ENCODE measurements around the gene SLC6A6. TPM values are rescaled to one million over a fixed set of nuclear protein-coding genes. Genes with fewer than 3 reads are reported as not detected.

SLC6A6 gene
- total RNA-seq, 4 donors from 2014 or later, result 15.4 to 37.6 (median 20.9) TPM

DNA sequence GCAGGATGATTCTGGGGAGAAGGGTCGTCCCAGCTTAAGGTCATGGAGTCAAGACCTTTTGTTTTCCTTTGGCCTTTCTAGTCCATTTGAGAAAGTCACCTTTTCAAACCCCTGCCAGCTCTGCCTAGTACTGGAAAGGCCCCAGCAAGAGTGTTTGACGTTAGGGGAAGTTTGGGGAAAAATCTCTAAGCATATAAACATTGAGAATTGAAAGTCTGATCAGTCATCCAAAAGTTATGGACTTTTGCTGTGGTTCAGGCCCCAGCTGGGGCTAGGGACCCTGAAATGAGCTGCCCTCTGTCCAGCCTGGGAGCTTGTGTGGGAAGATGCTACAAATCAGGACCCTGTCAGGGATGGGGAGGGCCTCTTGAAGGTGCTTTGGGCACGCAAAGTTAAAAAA is 21.6 kb downstream of the SLC6A6 start:
- H3K9me3 ChIP-seq, result no peaks in the 10 kb centered on the region
- H3K36me3 ChIP-seq, result no peaks in the 10 kb centered on the region
- TF ChIP-seq POLR2AphosphoS5 (IDR thresholded peaks at IDR 0.05), result no peak
- no peak for TF ChIP-seq POLR2A (IDR thresholded peaks at IDR 0.05)
- no peak for TF ChIP-seq EP300 (IDR thresholded peaks at IDR 0.05)
- TF ChIP-seq, protein P1, sequence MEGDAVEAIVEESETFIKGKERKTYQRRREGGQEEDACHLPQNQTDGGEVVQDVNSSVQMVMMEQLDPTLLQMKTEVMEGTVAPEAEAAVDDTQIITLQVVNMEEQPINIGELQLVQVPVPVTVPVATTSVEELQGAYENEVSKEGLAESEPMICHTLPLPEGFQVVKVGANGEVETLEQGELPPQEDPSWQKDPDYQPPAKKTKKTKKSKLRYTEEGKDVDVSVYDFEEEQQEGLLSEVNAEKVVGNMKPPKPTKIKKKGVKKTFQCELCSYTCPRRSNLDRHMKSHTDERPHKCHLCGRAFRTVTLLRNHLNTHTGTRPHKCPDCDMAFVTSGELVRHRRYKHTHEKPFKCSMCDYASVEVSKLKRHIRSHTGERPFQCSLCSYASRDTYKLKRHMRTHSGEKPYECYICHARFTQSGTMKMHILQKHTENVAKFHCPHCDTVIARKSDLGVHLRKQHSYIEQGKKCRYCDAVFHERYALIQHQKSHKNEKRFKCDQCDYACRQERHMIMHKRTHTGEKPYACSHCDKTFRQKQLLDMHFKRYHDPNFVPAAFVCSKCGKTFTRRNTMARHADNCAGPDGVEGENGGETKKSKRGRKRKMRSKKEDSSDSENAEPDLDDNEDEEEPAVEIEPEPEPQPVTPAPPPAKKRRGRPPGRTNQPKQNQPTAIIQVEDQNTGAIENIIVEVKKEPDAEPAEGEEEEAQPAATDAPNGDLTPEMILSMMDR (IDR thresholded peaks at IDR 0.05), result no peak
- ATAC-seq, result no peak
- peaks cover 0 to 80% (median 5%) of the 10 kb centered on the region in 3 donors for H3K4me1 ChIP-seq
- H3K27ac ChIP-seq, result no peak overlapping the region
- no peaks in the 10 kb centered on the region for H3K27me3 ChIP-seq
- H3K4me3 ChIP-seq, result no peak overlapping the region
- 31 to 50% methylated on average over 1 to 3 of the region's 3 CpGs for WGBS, 2 donors (ENCODE audit: low coverage in 1 of 2)

DNA sequence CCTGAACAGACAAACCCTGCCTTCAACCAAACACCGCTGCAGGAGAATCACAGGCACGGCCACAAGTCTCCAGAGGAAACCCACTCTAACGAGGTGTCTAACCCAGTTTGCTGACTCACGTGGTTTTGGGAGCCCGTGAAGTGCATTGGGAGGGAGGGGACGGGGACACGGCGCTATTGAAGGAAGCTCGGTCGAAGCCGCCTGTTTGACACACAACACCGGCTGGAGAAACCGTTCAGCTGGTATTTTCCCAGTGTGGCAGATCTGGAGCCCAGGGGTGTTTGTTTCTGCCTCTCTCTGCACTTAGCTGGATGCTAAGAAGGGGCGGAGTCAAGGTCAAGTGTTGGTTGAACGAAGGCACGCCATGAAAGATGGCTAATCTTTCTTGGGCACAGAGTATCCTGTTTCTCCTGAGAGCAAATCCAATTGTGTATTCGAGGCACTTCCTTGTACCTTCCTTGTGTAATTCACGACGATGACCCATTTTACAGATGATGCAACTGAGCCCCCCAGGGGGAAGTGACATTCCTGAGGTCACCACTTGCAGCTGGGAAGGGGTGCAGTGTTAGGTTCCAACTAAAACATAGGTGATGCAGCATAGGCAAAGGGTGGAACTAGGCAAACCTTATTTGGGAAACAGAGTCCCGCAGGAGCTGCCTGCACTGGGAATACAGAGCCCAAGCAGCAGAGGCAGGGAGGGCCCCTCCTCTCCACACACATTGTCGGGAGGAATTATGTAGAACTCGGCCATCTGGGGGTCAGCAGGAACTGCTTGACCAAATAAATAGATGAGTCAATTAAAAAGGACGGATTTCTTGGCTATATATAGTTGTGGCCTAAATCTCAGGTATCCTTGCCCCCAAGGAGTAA is 22.5 kb downstream of the SLC6A6 start:
- peaks cover 0 to 80% (median 7%) of the 10 kb centered on the region in 3 donors for H3K4me1 ChIP-seq
- H3K36me3 ChIP-seq, result no peaks in the 10 kb centered on the region
- WGBS, 2 donors (ENCODE audit: low coverage in 1 of 2), result 60 to 84% methylated on average over 3 to 9 of the region's 23 CpGs
- TF ChIP-seq, protein P1 (IDR thresholded peaks at IDR 0.05), result no peak
- TF ChIP-seq POLR2AphosphoS5 (IDR thresholded peaks at IDR 0.05) (no peak), EP300 (IDR thresholded peaks at IDR 0.05) (no peak), POLR2A (IDR thresholded peaks at IDR 0.05) (no peak)
- H3K4me3 ChIP-seq, result no peak overlapping the region
- no peaks in the 10 kb centered on the region for H3K27me3 ChIP-seq
- no peak overlapping the region for H3K27ac ChIP-seq
- no peak for ATAC-seq
- H3K9me3 ChIP-seq, result no peaks in the 10 kb centered on the region

DNA sequence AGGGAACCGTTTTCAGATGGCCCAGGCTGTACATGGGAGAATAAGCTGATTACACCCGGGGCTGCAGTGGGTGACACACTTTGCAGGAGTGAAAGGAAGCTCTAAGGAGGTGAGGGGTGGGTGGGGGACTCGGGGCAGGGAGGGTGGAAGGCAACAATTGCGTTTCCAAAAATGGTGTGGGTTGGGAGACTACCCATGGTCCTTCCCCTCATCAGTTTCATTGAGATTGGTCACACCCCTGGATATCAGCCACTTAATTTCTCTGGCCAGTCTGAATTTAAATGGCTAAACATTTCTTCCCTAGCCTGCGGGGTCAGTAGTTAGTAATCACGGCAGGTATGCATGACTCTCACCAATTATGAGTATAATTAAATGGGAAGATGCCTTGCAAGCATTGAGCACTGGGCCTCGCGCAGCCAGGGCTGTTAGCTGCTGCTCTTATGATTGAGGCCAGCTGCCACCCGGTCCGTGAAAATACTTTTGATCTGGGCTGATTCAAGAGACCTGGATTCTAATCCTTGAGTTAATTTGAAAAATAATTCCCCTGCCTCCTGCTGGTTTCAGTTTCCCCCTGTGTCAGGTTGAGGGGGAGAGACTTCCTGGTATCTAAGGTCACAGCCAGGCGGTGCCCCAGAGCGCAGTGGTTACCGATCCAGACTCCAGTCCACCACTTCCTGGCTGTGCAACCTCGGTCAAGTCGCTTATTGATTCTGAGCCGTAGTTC is 23.3 kb downstream of the SLC6A6 start:
- Histone ChIP-seq H3K27ac (no peak overlapping the region), H3K9me3 (no peaks in the 10 kb centered on the region), H3K27me3 (no peaks in the 10 kb centered on the region), H3K36me3 (no peaks in the 10 kb centered on the region), H3K4me1 (peaks cover 0 to 80% (median 7%) of the 10 kb centered on the region in 3 donors), H3K4me3 (no peak overlapping the region)
- no peak for TF ChIP-seq EP300 (IDR thresholded peaks at IDR 0.05)
- TF ChIP-seq POLR2A (IDR thresholded peaks at IDR 0.05), result no peak
- no peak for TF ChIP-seq POLR2AphosphoS5 (IDR thresholded peaks at IDR 0.05)
- TF ChIP-seq, protein P1 (IDR thresholded peaks at IDR 0.05), result no peak
- ATAC-seq, result no peak
- 67 to 73% methylated on average over 3 to 6 of the region's 16 CpGs for WGBS, 2 donors (ENCODE audit: low coverage in 1 of 2)

DNA sequence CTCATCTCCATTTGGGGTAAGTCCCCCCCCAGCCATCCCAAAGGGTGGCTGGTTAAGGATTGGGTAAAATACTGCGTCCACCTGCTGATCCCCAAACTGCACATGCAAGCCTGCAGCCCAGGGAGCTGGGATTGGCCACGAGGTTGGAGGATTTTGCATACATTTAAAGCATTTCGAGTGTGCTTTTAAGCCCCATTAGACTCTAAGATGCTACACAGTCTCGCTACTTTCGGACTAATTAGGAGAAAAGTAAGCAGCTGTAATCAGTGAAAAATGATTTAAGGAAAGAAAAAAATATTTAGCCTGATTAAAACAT is 23.9 kb downstream of the SLC6A6 start:
- Histone ChIP-seq H3K4me1 (peaks cover 0 to 80% (median 7%) of the 10 kb centered on the region in 3 donors), H3K27me3 (no peaks in the 10 kb centered on the region), H3K36me3 (no peaks in the 10 kb centered on the region), H3K27ac (no peak overlapping the region), H3K9me3 (no peaks in the 10 kb centered on the region), H3K4me3 (no peak overlapping the region)
- no peak for TF ChIP-seq POLR2AphosphoS5 (IDR thresholded peaks at IDR 0.05)
- TF ChIP-seq POLR2A (IDR thresholded peaks at IDR 0.05), result no peak
- no peak for TF ChIP-seq EP300 (IDR thresholded peaks at IDR 0.05)
- TF ChIP-seq, protein P1 (IDR thresholded peaks at IDR 0.05), result no peak
- 82 to 84% methylated on average over 4 to 5 of the region's 5 CpGs for WGBS, 2 donors (ENCODE audit: low coverage in 1 of 2)
- ATAC-seq, result no peak

All from gastroesophageal sphincter (tissue), 4 donors.